Trophoblast cell (in vitro differentiated cells and primary cell): ENCODE results near the gene RNASE13.

Experiments used
- DNase-seq, 2 donors: peaks; one replicate each; pipeline ENCODE4 v3.0.0-alpha.2; 2016
- H2AFZ ChIP-seq: 2 replicates; pipeline ENCODE4 v1.6.1; 2013; ENCODE audit warnings: low read length, moderate library complexity, mild to moderate bottlenecking; ENCODE audit not compliant: insufficient read depth, poor library complexity
- H2AK5ac ChIP-seq: 2 replicates; pipeline ENCODE4 v1.6.1; 2013; ENCODE audit warnings: mild to moderate bottlenecking, low read length
- H2BK120ac ChIP-seq: 2 replicates; pipeline ENCODE4 v1.6.1; 2013; ENCODE audit warnings: low read length, mild to moderate bottlenecking, moderate library complexity; ENCODE audit not compliant: insufficient read depth, poor library complexity
- H2BK12ac ChIP-seq: 2 replicates; pipeline ENCODE4 v1.6.1; 2013; ENCODE audit warnings: mild to moderate bottlenecking, low read length, moderate library complexity
- H2BK5ac ChIP-seq: 2 replicates; pipeline ENCODE4 v1.6.1; 2013; ENCODE audit warnings: low read length, low read depth, moderate library complexity, mild to moderate bottlenecking; ENCODE audit not compliant: poor library complexity
- H3K14ac ChIP-seq: 2 replicates; pipeline ENCODE4 v1.6.1; 2013; ENCODE audit warnings: mild to moderate bottlenecking, low read length
- H3K18ac ChIP-seq: 2 replicates; pipeline ENCODE4 v1.6.1; 2013; ENCODE audit warnings: mild to moderate bottlenecking, low read length
- H3K23ac ChIP-seq: 2 replicates; pipeline ENCODE4 v1.6.1; 2013; ENCODE audit warnings: low read length
- H3K27ac ChIP-seq: 2 replicates; pipeline ENCODE4 v1.5.1; 2013; ENCODE audit warnings: low read depth, mild to moderate bottlenecking, inconsistent platforms, low read length, moderate library complexity
- H3K27me3 ChIP-seq: 2 replicates; pipeline ENCODE4 v1.6.1; 2013; ENCODE audit warnings: inconsistent platforms, mild to moderate bottlenecking, low read length, moderate library complexity; ENCODE audit not compliant: insufficient read depth
- H3K36me3 ChIP-seq, 2 experiments: 1 replicate in 1 of 2; 2 replicates in 1 of 2; pipeline ENCODE4 v1.6.1; 2013; ENCODE audit warnings: low read length in 2 of 2, mild to moderate bottlenecking in 2 of 2, moderate library complexity in 1 of 2; ENCODE audit not compliant: insufficient read depth in 2 of 2, control insufficient read depth in 1 of 2
- H3K4ac ChIP-seq: 2 replicates; pipeline ENCODE4 v1.6.1; 2013; ENCODE audit warnings: low read depth, mild to moderate bottlenecking, low read length, moderate library complexity
- H3K4me1 ChIP-seq, 2 experiments: 1 replicate in 1 of 2; 2 replicates in 1 of 2; pipeline ENCODE4 v1.6.1; 2013; ENCODE audit warnings: low read length in 2 of 2, mild to moderate bottlenecking in 2 of 2, moderate library complexity in 1 of 2; ENCODE audit not compliant: insufficient read depth in 2 of 2, control insufficient read depth in 1 of 2
- H3K4me2 ChIP-seq: 2 replicates; pipeline ENCODE4 v1.6.1; 2013; ENCODE audit warnings: inconsistent platforms, mild to moderate bottlenecking, low read length, moderate library complexity
- H3K4me3 ChIP-seq: 2 replicates; pipeline ENCODE4 v1.5.1; 2013; ENCODE audit warnings: mild to moderate bottlenecking, low read depth, low read length, inconsistent platforms
- H3K79me1 ChIP-seq: one replicate; pipeline ENCODE4 v1.6.1; 2013; ENCODE audit warnings: low read length
- H3K79me2 ChIP-seq: 2 replicates; pipeline ENCODE4 v1.6.1; 2013; ENCODE audit warnings: low read length, mild to moderate bottlenecking; ENCODE audit not compliant: control insufficient read depth, insufficient read depth, poor library complexity
- H3K9ac ChIP-seq: 2 replicates; pipeline ENCODE4 v1.6.1; 2013; ENCODE audit warnings: mild to moderate bottlenecking, low read length
- H3K9me3 ChIP-seq: 2 replicates; pipeline ENCODE4 v1.6.1; 2013; ENCODE audit warnings: low read depth, mild to moderate bottlenecking, control low read depth, inconsistent platforms, low read length; ENCODE audit not compliant: insufficient read depth
- H4K12ac ChIP-seq: 2 replicates; pipeline ENCODE4 v1.6.1; 2013; ENCODE audit warnings: low read depth, mild to moderate bottlenecking, low read length, moderate library complexity
- H4K8ac ChIP-seq: 2 replicates; pipeline ENCODE4 v1.6.1; 2013; ENCODE audit warnings: low read depth, mild to moderate bottlenecking, low read length, moderate library complexity
- H4K91ac ChIP-seq: one replicate; pipeline ENCODE4 v1.6.1; 2013; ENCODE audit warnings: low read depth, mild to moderate bottlenecking, low read length, moderate library complexity
- WGBS: extraction: QIAGEN DNeasy Blood & Tissue Kit; methylation state at CpG from one replicate; pipeline ENCODE4 v1.1.7; 2013; ENCODE audit warnings: missing lambda C conversion rate; ENCODE audit not compliant: insufficient read length, insufficient coverage; ENCODE audit errors: extremely low coverage; 5-methylcytosine and 5-hydroxymethylcytosine counted together

The RNASE13 gene

GRCh38 chr14:21068521-21069387, 34.1 kb upstream of the RNASE13 start:
- H3K79me2 ChIP-seq = peaks cover 10% of the 10 kb centered on the region
- no peak overlapping the region for H3K27ac ChIP-seq
- H2AK5ac ChIP-seq = no peak overlapping the region
- peak overlapping the region; percentile 22 for H3K14ac ChIP-seq
- H3K18ac ChIP-seq = peak overlapping the region; percentile 18
- H4K12ac ChIP-seq = no peak overlapping the region
- peaks cover 7 to 10% of the 10 kb centered on the region in 2 experiments for H3K36me3 ChIP-seq
- peaks cover 24% of the 10 kb centered on the region for H3K79me1 ChIP-seq
- H2BK5ac ChIP-seq = no peak overlapping the region
- no peak overlapping the region for H3K4me3 ChIP-seq
- H3K9me3 ChIP-seq = no peaks in the 10 kb centered on the region
- H4K91ac ChIP-seq = peak overlapping the region; percentile 94
- peaks cover 15 to 18% of the 10 kb centered on the region in 2 experiments for H3K4me1 ChIP-seq
- no peak overlapping the region for H2AFZ ChIP-seq
- peak overlapping the region; percentile 1 for H3K9ac ChIP-seq
- DNase-seq = peak; percentile 46 to 72
- no CpG with 5 or more reads among the region's 45 CpGs for WGBS
- H3K27me3 ChIP-seq = no peaks in the 10 kb centered on the region
- peak overlapping the region; percentile 25 for H2BK12ac ChIP-seq
- peak overlapping the region; percentile 97 for H3K4me2 ChIP-seq
- peak overlapping the region; percentile 77 for H4K8ac ChIP-seq
- H3K23ac ChIP-seq = no peak overlapping the region
- no peak overlapping the region for H3K4ac ChIP-seq
- H2BK120ac ChIP-seq = peak overlapping the region; percentile 20

GRCh38 chr14:21066882-21067502, 32.4 kb upstream of the RNASE13 start:
- H3K9ac ChIP-seq = no peak overlapping the region

DNA sequence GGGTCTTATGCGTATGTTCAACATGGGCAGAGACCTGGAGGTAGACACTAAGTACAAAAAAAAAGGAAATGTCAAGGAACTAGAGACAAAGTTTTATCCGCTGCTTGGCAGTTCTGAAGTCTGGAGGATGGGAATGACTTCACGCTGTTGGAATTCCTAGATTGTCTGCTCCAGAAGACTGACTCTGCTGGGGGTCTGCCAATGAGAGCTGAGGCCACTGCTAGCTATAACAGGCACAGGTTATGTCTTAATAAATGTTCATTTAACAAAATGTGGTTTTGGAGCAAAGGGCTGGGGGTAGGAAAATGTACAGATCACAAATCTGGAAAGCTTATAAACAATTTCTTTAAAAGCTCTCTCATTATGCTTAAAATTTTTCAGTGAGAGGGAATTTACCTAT, 28.9 kb upstream of the RNASE13 start:
- Histone ChIP-seq H4K91ac (no peak overlapping the region), H3K4me2 (peak overlapping the region; percentile 38)
- WGBS = no CpG with 5 or more reads among the region's 3 CpGs

More at GRCh38 chr14:21066882-21067502, 32.4 kb upstream of the RNASE13 start:
- no peak overlapping the region for H3K18ac ChIP-seq
- H2AK5ac ChIP-seq = no peak overlapping the region
- H4K91ac ChIP-seq = no peak overlapping the region
- H3K23ac ChIP-seq = no peak overlapping the region
- H3K14ac ChIP-seq = no peak overlapping the region
- no peak overlapping the region for H2BK5ac ChIP-seq
- H3K36me3 ChIP-seq = no peaks in the 10 kb centered on the region
- no peak overlapping the region for H3K27ac ChIP-seq
- no peak for DNase-seq
- H3K79me1 ChIP-seq = peaks cover 24% of the 10 kb centered on the region
- WGBS = no CpG with 5 or more reads among the region's 7 CpGs
- no peak overlapping the region for H4K12ac ChIP-seq
- H4K8ac ChIP-seq = no peak overlapping the region
- no peak overlapping the region for H2AFZ ChIP-seq
- H2BK12ac ChIP-seq = no peak overlapping the region
- peaks cover 10% of the 10 kb centered on the region for H3K79me2 ChIP-seq
- no peak overlapping the region for H3K4ac ChIP-seq
- H3K4me2 ChIP-seq = no peak overlapping the region
- H3K27me3 ChIP-seq = no peaks in the 10 kb centered on the region
- H3K4me1 ChIP-seq = peaks cover 12 to 16% of the 10 kb centered on the region in 2 experiments
- H3K4me3 ChIP-seq = no peak overlapping the region
- H2BK120ac ChIP-seq = no peak overlapping the region
- no peaks in the 10 kb centered on the region for H3K9me3 ChIP-seq

GRCh38 chr14:21061347-21061668, 26.7 kb upstream of the RNASE13 start:
- Histone ChIP-seq H3K4ac (no peak overlapping the region), H3K23ac (no peak overlapping the region), H3K27me3 (no peaks in the 10 kb centered on the region), H2AK5ac (no peak overlapping the region), H2BK5ac (no peak overlapping the region), H3K9me3 (no peaks in the 10 kb centered on the region), H3K4me3 (no peak overlapping the region), H3K79me2 (no peaks in the 10 kb centered on the region), H3K4me2 (no peak overlapping the region), H3K9ac (no peak overlapping the region), H2BK12ac (no peak overlapping the region), H2AFZ (no peak overlapping the region), H4K12ac (no peak overlapping the region), H3K18ac (no peak overlapping the region), H4K8ac (no peak overlapping the region), H3K4me1 (peaks cover 2 to 3% of the 10 kb centered on the region in 2 experiments), H3K36me3 (no peaks in the 10 kb centered on the region), H4K91ac (no peak overlapping the region), H3K27ac (no peak overlapping the region), H2BK120ac (no peak overlapping the region), H3K79me1 (no peaks in the 10 kb centered on the region), H3K14ac (no peak overlapping the region)
- no CpG with 5 or more reads among the region's 3 CpGs for WGBS
- DNase-seq = no peak

More for the DNA sequence above, 28.9 kb upstream of the RNASE13 start:
- no peak overlapping the region for H3K14ac ChIP-seq
- H2BK120ac ChIP-seq = no peak overlapping the region
- H3K27ac ChIP-seq = no peak overlapping the region
- H3K23ac ChIP-seq = no peak overlapping the region
- H2AFZ ChIP-seq = no peak overlapping the region
- no peak overlapping the region for H3K4me3 ChIP-seq
- H3K18ac ChIP-seq = no peak overlapping the region
- H2AK5ac ChIP-seq = no peak overlapping the region
- H3K79me1 ChIP-seq = no peaks in the 10 kb centered on the region
- no peak overlapping the region for H3K4ac ChIP-seq
- H4K12ac ChIP-seq = no peak overlapping the region
- H3K9ac ChIP-seq = no peak overlapping the region
- H3K79me2 ChIP-seq = no peaks in the 10 kb centered on the region
- H3K36me3 ChIP-seq = no peaks in the 10 kb centered on the region
- H4K8ac ChIP-seq = no peak overlapping the region
- no peaks in the 10 kb centered on the region for H3K9me3 ChIP-seq
- no peak for DNase-seq
- no peak overlapping the region for H2BK12ac ChIP-seq
- H3K4me1 ChIP-seq = peaks cover 2 to 3% of the 10 kb centered on the region in 2 experiments
- H2BK5ac ChIP-seq = no peak overlapping the region
- H3K27me3 ChIP-seq = no peaks in the 10 kb centered on the region
